ENCODE measurements around the gene CHST11.

The CHST11 gene

DNA sequence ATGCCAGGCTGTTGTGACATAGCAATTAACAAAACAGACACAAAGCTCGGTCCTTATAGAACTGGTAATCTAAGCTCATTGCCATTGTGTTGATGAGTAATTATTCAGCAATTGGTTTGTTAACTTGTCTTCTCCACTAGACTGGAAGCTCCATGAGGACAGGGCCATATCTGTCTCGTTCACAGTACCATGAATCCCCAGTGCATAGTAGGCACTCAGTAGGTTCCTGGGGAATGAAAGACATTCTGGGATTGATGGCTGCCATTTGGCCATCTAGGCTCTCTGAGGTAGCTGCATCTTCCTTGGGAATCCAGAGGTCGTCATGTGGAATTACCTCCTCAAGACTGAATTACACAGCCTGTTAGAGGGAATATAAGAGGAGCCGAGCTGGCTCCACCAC is 177.3 kb downstream of the CHST11 start:
- no peak for DNase-seq (ENCODE audit: low spot score)

DNA sequence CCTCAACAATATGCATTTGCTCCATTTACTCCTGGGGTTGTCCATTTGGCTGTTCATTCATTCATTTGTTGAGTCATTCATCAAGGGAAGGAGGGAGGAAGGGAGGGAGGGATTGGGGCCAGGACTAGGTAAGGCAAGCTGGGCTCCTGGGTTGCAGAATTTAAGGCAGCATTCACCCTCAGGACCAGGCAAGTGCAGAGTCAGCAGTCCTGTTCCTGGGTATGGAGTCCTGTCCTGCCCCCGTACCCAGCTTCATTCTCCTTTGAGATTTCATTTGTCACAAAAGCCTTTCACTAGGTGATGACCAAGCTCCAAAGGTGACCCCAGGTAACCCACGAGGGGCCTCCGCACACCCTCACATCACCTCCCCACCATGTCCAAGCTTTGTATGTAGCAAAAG is 178.1 kb downstream of the CHST11 start:
- DNase-seq (ENCODE audit: low spot score): no peak

DNA sequence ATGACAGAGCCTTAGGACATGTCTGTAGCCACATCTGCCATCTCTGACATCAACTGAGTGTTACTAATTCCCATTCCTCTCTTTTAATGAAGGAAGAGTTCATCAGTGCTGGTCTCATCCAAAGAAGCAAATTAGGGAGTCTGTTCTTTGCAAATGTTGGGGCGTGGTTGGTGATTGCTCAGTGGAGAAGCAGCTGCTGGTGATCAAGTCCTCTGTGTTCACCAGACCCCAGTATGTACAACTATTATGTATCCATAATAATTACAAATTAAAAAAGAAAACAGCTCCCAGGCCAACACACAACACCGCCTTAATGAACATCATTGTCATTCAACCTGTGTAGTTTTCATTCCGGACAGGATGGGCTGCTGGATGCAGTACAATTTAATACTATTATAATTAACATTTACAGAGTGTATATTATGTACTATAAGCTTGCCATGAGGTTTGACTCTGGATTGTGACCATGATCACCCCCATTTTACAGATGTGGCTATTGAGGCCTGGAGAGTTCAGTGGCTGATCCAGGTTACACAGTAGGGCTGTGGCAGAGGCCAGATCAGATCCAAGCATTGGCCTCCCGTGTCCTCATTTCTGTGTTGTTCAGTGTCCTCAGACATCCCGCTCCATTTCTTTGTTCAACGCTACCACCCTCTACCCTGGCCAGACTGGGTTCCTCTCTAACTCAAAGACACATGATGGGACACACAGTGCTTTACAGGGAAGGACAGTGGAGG is 179.0 kb downstream of the CHST11 start:
- DNase-seq (ENCODE audit: low spot score): no peak

DNA sequence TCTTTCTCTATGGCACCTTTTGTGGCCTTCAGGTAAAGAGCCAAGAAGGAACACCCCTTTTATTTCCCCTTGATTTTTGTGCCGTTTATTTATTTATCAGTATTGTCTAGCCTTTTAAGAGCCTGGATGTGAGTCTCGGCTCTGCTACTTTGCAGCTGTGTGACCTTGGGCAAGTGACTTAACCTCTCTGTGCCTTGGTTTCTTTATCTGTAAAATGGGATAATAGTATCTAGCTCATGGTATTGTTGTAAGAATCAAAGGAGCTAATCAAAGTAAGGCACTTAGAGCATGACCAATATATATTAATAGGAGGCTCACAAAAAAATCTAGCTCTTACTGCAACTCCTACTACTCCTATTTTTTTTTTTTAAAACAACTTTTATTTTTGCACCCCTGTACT is 179.7 kb downstream of the CHST11 start:
- no peak for DNase-seq (ENCODE audit: low spot score)

DNA sequence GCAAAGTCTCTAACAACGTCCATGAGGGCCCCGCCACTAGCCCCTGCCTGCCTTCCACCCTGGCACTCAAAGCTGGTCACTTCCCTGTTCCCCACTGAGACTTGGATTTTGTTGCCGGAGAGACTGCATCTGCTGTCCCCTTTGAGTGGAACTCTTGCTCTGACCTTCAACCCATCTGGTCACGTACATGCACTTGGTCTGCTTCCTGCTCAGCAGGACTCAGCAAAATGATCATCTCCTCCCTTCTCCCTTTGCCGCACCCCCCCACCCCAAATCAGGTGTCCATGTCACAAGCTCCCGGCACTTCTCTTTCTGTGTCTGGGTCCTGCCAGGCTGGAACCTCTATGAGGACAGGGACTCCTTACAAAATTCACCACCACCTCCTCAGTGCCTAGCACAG is 180.9 kb downstream of the CHST11 start:
- DNase-seq (ENCODE audit: low spot score): no peak

DNA sequence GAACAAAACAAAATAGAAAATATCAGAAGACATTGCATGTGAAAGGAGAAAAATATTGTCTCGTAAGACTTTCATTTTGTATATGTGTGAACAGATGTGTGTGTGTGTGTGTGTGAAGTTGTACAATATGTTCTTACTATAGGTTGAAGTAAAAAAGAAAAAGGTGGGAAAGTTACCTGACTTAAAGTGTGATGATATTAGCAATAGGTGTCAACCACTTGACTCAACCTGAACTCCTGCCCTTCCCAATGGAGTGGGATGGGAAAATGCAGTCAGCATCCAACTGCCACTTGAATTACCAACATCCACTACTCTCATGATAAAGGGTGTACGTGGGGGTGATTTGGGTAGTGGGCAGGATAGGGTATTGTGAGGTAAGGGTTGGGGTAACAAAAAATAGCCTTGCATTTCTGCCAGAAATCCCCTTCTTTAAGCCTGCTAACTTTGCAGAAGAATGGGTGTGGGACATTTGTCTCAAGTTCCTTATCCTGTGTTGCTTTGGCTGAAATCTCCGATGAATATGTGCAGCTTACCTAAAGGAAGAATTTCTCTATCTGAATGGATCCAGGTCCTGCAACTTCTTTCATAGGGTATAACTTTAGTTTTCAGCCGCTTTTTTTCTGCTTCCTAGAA is 181.6 kb downstream of the CHST11 start:
- no peak for DNase-seq (ENCODE audit: low spot score)

DNA sequence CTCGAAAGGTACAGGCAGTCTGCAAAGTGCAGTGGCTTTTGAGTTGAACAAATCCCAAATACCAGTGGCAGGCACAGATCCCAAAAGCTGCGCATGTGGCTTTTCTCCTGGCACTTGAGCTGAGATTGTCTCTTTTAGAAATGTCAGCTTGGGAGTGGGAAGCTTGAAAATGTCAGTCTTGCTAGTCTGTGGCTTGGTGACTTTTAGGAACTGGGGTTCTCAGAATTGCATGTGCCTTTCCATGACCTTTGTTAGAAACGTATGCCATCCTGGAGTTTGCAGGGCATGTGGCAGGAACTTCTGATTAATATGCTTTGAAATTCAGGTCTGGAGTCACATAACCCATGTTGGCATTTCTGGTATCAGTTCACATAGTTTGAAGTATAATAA is 182.1 kb downstream of the CHST11 start:
- DNase-seq (ENCODE audit: low spot score): no peak

DNA sequence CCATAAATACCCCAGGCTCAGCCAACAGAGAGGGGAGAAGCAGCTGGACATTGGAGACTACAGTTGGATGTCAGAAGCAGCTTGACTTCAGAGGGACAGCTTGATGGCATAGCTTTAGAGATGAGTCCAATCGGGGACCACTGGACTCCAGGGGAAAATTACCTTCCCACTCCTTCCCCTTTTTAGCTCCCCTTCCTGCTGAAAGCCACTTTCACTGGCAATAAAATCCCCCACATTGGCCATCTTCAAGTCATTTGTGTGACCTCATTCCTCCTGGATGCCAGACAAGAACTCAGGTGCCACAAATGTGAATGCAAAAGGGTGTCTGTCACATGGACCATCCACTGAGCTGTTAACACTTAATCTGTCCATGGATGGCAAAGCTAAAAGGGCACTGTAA is 184.2 kb downstream of the CHST11 start:
- no peak for DNase-seq (ENCODE audit: low spot score)

DNA sequence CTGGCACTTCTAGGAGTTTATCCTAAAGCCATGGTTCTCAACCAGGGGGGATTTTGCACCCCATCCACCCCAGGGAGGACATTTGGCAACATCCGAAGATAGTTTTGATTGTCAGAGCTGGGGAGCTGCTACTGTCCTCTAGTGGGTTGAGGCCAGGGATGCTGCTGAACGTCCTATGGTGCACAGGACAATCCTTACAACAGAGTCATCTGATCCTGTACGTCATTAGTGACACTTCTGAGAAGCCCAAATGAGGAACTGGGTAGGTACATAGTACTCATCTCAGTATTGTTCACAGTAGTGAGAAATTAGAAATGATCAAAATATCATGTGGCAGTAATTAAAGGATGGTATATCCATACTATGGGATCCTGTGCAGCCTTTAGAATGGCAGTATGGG is 185.1 kb downstream of the CHST11 start:
- DNase-seq (ENCODE audit: low spot score): no peak

DNA sequence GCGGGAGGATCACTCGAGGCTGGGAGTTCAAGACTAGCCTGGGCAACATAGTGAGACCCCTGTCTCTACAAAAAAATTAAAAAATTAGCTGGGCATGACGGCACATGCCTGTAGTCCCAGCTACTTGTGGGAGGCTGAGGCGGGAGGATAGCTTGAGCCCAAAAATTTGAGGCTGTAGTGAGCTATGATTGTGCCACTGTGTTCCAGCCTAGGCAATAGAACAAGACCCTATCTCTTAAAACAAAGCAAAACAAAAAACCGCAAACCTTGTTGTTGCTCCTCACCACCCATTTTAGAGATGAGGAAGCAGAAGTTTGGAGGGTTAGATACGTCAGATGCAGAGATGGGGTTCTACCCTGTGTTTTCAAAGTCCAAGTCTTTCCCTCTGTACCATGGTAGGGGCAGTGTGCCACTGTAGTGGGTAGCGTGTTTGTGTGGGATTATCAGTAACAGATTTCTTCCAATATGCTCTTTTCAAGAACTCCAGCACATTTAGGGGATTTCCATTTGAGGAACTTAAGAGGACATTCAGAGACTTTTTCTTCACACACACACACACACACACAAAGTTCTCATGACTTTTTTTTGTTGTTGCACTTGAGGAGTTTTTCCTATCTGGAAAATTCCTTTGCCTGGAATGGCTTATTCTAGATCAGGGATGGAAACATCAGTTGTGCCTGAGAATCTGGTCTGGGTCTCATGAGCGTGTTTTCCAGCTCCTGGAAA is 186.5 kb downstream of the CHST11 start:
- no peak for DNase-seq (ENCODE audit: low spot score)

DNA sequence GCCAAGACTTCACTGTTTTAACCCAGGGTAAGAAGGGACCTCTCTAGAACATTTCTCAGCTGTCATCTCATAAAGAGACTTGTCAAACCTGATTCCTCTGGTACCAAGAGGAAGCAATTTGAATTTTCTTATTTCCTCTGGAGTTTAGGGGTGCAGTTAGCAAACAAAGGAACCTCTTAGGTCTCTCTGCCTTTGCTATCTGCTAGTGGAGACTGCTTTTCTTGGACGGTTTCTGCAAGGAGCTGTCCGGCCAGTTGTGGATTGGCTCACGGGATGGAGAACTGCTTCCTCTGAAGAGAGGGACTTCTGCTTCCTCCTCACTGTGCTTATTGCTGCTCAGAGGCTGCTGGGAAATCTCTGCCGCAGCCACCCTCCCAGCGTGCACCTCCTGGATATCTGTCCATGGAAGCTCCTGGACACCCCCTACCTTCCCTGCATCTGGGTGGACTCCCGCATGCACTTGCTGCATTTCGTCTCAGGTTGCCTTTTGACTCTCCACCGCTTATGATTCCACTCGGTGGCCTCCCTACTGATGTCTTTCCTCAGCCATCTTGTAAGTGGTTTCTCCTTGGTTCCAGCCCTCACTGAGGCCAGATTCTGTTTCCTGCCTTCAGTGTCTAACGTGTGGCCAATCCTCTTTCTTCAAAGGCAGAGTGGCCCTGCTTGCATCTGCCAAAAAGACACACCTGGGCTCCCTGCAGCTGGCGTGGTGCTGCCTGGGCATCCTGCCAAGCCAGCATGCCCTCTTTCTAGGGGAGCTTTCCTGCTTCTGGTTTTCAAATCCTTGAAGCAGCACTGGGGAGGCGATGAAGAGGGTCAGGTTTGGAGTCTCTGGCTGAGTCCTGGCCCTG is 187.3 kb downstream of the CHST11 start:
- DNase-seq (ENCODE audit: low spot score): peak; percentile 54

DNA sequence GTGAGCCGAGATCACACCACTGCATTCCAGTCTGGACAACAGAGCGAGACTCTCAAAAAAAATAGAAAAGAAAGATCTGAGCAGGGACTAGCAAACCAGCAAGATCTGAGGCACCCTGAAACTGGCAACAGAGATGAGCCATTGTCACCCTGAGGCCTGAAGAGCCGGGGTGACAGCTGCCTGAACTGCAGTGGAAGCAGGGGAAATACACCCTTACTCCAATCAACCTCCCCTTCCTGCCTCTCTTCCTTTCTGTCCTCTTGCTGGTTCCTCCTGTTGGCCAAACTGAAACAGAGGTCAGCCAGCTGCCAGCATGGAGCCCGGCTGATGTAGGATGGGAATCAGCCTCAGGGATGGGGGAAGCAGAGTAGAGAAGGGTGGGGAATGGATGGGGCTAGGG is 192.0 kb downstream of the CHST11 start:
- DNase-seq (ENCODE audit: low spot score): no peak

DNA sequence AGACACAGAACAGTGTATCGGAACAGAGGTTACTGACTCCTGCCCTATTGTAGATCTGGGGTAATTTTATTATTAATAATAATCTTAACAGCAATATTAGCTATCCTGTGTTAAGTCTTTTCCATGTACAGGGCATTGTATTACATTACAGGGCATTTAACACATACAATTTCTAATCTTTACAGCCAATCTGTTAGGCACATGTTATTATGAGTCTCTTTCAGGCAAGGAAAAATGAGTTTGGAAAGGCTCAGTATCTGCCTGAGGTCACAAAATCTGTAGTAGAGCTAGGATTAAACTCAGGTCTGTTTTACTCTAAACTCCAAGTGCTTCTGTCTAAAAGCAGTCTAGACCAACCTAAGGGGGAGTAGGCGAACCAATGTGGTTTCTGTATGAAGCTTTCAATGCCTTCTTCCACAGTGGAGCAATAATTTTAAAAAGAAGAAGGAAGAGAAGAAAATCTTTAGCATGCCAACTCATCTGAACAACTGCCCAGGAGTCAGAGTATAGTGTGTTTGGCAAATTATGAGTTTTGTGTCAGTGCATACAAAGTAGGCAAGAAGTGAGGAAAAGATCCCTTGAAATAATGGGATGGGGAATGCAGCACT is 192.6 kb downstream of the CHST11 start:
- no peak for DNase-seq (ENCODE audit: low spot score)

DNA sequence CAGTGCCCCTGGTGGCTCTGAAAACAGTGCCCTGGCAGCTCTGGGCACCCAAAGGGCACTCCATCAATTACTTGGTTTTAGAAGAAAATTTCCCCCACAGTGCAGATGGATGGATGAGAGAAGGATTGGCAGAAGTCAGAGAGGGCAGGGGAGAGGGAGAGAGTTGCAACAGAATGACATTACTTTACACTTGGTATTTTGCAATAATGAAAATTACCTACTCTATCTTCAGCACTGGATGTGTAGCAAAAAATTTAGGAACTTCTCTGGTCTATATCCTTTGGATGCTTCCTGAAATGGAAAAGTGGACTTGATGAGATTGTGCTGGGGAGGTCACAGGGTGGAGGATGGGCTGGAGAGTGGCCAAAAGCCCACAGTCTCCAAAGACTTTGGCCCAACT is 193.2 kb downstream of the CHST11 start:
- no peak for DNase-seq (ENCODE audit: low spot score)

DNA sequence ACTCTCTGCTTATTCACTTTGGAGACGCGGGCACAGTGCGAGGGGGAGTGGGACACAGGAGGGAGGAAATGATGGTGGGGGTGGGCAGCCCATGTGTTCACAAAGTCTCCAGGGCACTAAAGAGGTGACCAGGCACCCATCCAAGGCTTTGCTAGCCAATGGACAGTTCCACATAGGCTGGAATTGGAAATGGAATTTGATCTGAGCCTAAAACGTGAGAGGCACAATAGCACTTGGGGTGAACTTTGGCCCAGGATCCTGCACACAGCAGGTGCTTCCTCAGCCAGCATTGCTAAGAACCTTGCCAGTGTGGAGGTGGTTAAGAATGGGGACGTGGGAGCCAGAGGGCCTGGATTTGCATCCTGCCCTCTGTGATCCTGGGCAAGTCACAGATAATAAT is 193.8 kb downstream of the CHST11 start:
- no peak for DNase-seq (ENCODE audit: low spot score)

DNA sequence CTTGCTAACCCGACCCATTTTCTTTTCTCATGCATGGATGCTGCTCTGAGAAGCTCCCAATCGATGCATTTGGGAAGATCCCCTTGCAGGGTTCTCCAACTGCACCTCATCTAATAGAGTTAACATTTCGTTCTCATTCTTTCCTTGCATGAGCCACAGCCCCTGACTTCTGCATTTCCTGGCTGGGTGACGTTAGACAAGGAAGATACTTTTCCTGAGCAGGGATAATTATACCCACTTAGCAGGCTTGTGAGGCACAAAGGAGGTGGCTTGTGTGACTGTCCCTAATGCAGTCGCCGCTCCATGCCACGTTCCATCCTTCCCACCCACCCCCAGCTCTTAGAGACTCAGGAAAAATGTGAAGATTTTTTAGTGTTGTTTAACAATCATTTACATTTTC is 195.1 kb downstream of the CHST11 start:
- no peak for DNase-seq (ENCODE audit: low spot score)

DNA sequence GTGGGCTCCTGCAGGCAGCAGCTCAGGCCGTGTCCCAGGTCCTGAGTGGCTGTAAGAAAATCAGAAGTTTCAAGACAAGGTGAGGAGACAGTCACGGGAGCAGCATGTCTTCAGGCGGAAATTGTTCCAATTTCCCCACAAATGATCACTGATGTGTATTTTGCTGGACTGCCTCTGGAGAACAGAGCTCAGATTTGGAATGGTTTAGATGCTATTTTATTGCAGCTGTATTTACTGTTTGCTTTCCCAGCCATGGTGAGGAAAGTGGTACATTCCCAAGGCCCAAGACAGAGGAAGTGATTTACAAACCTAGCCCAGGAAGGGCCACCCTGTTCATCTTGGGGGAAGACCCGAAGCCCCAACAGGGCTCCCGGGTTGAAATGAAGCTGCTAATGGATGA is 195.6 kb downstream of the CHST11 start:
- no peak for DNase-seq (ENCODE audit: low spot score)

DNA sequence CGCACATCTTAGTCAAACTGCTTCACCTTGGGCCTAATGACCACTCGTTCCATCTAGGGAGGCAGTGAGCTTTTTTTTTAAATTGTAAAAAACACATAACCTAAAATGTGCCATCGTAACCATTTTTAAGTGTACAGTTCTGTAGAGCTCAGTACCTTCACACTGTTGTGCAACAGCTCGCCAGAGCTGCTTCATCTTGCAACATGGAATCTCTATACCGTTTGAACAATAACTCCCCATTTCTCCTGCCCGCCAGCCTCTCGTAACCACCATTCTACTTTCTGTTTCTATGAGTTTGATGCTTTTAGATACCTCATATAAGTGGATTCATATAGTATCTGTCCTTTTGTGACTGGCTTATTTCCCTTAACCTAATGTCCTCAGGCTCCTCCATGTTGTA is 196.2 kb downstream of the CHST11 start:
- DNase-seq (ENCODE audit: low spot score): no peak

DNA sequence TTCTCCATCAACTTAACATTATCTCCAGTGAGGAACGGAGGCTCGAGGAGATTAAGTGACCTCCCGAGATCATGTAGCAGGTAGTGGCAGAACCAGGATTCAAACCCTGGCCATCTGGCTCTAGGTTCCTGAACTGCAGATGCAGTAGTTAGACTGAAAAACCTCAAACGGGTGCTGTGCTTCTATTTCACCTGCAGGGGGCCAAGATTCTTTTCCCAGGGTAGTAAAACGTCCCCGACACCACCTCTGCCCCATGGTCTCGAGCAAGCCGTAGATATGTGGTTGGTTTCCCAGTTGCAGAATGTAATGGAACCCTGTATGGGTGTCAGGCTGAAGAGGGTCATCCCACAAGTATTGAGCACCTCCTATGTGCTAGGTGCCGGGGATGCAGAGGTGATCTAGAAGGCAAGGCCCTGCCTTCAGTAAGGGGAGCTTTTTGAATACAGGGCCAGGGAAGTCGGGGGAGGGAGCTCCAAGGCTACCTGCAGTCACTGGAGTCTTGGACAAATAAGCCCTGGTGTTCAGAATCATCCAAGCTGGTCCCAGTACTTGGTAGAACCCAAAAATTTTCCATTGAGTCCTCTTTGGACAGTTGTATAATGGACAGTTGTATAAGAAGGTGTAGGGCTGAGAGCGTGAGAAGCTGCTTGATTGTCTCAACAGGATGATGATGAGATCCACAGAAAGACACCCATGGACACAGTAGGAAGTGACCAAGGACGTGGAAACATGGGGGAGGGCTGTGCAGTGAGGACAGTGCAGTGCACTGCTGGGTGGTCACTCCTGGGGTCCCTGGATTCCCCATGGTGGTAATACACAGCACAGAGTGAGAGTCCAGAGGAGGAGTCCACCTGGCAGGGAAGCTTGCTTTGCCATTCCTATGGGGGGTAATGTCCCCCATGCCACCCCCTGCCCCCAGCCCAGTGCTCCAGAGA is 197.2 kb downstream of the CHST11 start:
- DNase-seq (ENCODE audit: low spot score): no peak

DNA sequence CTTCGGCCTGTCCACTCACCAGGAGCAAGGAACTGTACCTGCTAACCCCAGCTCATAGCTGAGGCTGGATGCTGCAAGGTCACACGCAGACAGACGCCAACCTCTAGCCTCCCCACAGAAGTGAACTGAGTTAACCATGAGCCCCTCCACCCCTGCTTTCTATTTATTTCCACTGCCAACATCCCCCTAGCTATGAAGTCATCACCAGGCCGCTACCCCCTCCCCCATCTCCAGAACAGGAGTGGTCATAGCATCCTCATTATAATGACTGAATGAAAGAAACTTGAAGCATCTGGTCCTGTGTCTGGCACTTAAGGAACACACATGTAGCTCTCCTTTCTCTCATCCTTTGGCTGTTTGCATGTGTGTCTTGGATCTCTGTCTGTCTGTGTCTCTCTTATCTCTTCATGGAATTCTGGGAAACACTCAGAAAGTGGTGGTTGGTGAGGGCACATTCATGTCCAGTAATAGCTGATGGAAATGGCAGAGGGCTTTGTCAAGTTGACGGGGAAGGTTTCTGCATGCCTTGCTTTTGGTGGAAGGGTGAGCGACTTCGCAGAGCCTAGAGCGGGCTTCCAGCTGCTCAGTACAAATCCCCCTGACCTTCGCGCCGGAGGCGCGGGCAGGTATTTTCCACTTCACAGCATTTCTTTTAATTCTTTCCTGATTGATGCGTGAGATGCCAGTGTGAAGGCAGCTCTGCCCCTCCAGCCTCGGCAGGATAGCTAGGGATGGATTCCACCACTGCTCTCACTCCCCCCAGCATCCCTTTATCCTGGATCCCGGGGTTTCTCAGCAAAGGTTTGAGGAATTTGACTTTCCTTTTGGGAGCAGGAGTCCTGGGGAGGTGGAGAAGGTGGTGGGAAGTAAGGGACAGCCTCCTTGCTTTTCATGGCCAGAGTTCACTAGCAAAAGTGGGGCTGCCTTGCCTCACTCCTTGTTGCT is 198.2 kb downstream of the CHST11 start:
- no peak for DNase-seq (ENCODE audit: low spot score)
